OCI-M1 (cell line): ENCODE data around the gene EIF5.
A peak's percentile ranks its signal among the peaks of the same experiment; 100 is the strongest.

Experiments used
- DNase-seq: peaks from one replicate; lab custom pipeline; 2025; lab: John Stamatoyannopoulos, UW

EIF5 gene

GRCh38 chr14:103310576-103311095 is 23.4 kb upstream of the EIF5 start:
- no peak for DNase-seq

GRCh38 chr14:103311171-103311997 is 22.7 kb upstream of the EIF5 start:
- no peak for DNase-seq

- DNase-seq: no peak
Measured at GRCh38 chr14:103312006-103312635, 21.9 kb upstream of the EIF5 start.

GRCh38 chr14:103313704-103314103 is 20.3 kb upstream of the EIF5 start:
- peak; percentile 88 for DNase-seq

- DNase-seq: peak; percentile 96
Measured at GRCh38 chr14:103314496-103315277, 19.4 kb upstream of the EIF5 start.

GRCh38 chr14:103315351-103315911 is 18.6 kb upstream of the EIF5 start:
- DNase-seq: peak; percentile 88

- DNase-seq: no peak
Measured at GRCh38 chr14:103315941-103316340, 18.1 kb upstream of the EIF5 start.

GRCh38 chr14:103316721-103317121 is 17.3 kb upstream of the EIF5 start:
- no peak for DNase-seq

- DNase-seq: no peak
Measured at GRCh38 chr14:103317251-103317650, 16.8 kb upstream of the EIF5 start.

- DNase-seq: no peak
Measured at GRCh38 chr14:103317976-103318580, 16.0 kb upstream of the EIF5 start.

- DNase-seq: no peak
Measured at GRCh38 chr14:103318750-103319419, 15.2 kb upstream of the EIF5 start.

GRCh38 chr14:103319422-103319821 is 14.6 kb upstream of the EIF5 start:
- DNase-seq: no peak

- DNase-seq: no peak
Measured at GRCh38 chr14:103326078-103326477, 8.0 kb upstream of the EIF5 start.

GRCh38 chr14:103328941-103329340 is 5.1 kb upstream of the EIF5 start:
- DNase-seq: no peak

- DNase-seq: peak; percentile 84
Measured at GRCh38 chr14:103329401-103330347, 4.4 kb upstream of the EIF5 start.

- DNase-seq: peak; percentile 32
Measured at GRCh38 chr14:103330536-103330935, 3.5 kb upstream of the EIF5 start.

- DNase-seq: peak; percentile 68
Measured at GRCh38 chr14:103332143-103332919, 1.7 kb upstream of the EIF5 start.

- peak; percentile 47 for DNase-seq
Measured at GRCh38 chr14:103334644-103335622, 896 bp downstream of the EIF5 start.
